Thyroid gland (tissue), 4 donors: ENCODE data around the gene SLC11A1.

Experiments used
- POLR2A ChIP-seq, 2 donors: fragments of 450-650 bp; IDR thresholded peaks; one replicate each; pipeline ENCODE4 v1.6.1; 2017; ENCODE audit warnings: antibody characterized with exemption in 2 of 2, mild to moderate bottlenecking in 2 of 2, moderate library complexity in 1 of 2
- TF ChIP-seq, protein P1 (sequence below), 6 experiments: fragments of 200-600 bp in 3 of 6; fragments of 450-650 bp in 3 of 6; sonication (generic) in 3 of 6; IDR thresholded peaks; one replicate each; pipeline ENCODE4 v1.5.1; 2016 to 2019; ENCODE audit warnings: antibody characterized with exemption in 6 of 6, mild to moderate bottlenecking in 2 of 6, inconsistent platforms in 1 of 6, moderate library complexity in 1 of 6

DNA sequence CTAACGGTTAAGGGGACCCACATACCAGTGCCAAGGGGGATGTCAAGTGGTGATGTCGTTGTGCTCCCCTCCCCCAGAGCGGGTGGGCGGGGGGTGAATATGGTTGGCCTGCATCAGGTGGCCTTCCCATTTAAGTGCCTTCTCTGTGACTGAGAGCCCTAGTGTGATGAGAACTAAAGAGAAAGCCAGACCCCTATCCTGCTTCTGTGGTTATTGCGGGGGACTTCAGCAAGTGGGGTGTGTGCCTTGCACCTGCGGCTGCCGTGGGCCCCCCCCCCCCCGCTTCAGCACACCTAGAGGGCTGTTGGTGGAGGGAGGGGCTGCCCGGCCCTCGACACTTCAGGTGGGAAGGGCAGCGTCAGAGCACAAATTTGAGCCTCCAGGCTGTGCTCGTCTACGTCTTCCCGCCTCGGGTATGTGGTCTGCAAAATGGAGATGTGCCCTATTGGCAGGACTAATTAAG lies 23.7 kb downstream of the SLC11A1 start:
- TF ChIP-seq, protein P1, sequence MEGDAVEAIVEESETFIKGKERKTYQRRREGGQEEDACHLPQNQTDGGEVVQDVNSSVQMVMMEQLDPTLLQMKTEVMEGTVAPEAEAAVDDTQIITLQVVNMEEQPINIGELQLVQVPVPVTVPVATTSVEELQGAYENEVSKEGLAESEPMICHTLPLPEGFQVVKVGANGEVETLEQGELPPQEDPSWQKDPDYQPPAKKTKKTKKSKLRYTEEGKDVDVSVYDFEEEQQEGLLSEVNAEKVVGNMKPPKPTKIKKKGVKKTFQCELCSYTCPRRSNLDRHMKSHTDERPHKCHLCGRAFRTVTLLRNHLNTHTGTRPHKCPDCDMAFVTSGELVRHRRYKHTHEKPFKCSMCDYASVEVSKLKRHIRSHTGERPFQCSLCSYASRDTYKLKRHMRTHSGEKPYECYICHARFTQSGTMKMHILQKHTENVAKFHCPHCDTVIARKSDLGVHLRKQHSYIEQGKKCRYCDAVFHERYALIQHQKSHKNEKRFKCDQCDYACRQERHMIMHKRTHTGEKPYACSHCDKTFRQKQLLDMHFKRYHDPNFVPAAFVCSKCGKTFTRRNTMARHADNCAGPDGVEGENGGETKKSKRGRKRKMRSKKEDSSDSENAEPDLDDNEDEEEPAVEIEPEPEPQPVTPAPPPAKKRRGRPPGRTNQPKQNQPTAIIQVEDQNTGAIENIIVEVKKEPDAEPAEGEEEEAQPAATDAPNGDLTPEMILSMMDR (IDR thresholded peaks at IDR 0.05): no peak
- peak in 1 of 2 donors; percentile 34 for TF ChIP-seq POLR2A (IDR thresholded peaks at IDR 0.05)
